Esophagus (tissue), 2 donors: ENCODE results near the gene NOL4L. TPM values are rescaled to one million over a fixed set of nuclear protein-coding genes. Genes with fewer than 3 reads are reported as not detected.

Source experiments
- H3K27ac ChIP-seq, 2 donors: one replicate each; pipeline ENCODE4 v1.5.1; 2013; ENCODE audit warnings: low read depth in 2 of 2, mild to moderate bottlenecking in 2 of 2, inconsistent platforms in 1 of 2, low read length in 1 of 2, moderate library complexity in 1 of 2
- H3K27me3 ChIP-seq, 2 donors: one replicate each; pipeline ENCODE4 v1.6.1; 2013; ENCODE audit warnings: low read length in 2 of 2, control low read depth in 1 of 2, mild to moderate bottlenecking in 1 of 2; ENCODE audit not compliant: insufficient read depth in 2 of 2, control insufficient read depth in 1 of 2
- H3K36me3 ChIP-seq, 2 donors: one replicate each; pipeline ENCODE4 v1.6.1; 2013; ENCODE audit warnings: low read length in 1 of 2; ENCODE audit not compliant: control insufficient read depth in 2 of 2, insufficient read depth in 2 of 2
- H3K4me1 ChIP-seq, 2 donors: one replicate each; pipeline ENCODE4 v1.6.1; 2013; ENCODE audit warnings: low read length in 1 of 2; ENCODE audit not compliant: control insufficient read depth in 2 of 2, insufficient read depth in 2 of 2
- H3K4me3 ChIP-seq, 2 donors: one replicate each; pipeline ENCODE4 v1.5.1; 2013; ENCODE audit warnings: low read length in 2 of 2, mild to moderate bottlenecking in 2 of 2, low read depth in 1 of 2, moderate library complexity in 1 of 2
- H3K9me3 ChIP-seq, 2 donors: one replicate each; pipeline ENCODE4 v1.6.1; 2013; ENCODE audit warnings: mild to moderate bottlenecking in 2 of 2, low read depth in 1 of 2, low read length in 1 of 2, moderate library complexity in 1 of 2; ENCODE audit not compliant: control insufficient read depth in 2 of 2, insufficient read depth in 1 of 2
- WGBS, 2 donors: extraction: QIAGEN DNeasy Blood & Tissue Kit; methylation state at CpG; one replicate each; pipeline ENCODE4 v1.1.7; 2013; 5-methylcytosine and 5-hydroxymethylcytosine counted together
- polyA plus RNA-seq, 2 donors: library from polyadenylated mRNA; stranded (reverse); fragments of 200-250 nt; gene quantifications; one replicate each; pipeline ENCODE4 v1.2.3, GENCODE V29; 2013
- donor health status: healthy with polysubstance abuse.
- donor health status: Bipolar disorder and iron deficiency.

NOL4L gene
- polyA plus RNA-seq, 2 donors: 1.1 to 1.2 TPM

GRCh38 chr20:32439132-32439829, 145.9 kb downstream of the NOL4L start:
- Histone ChIP-seq H3K4me3 (no peak overlapping the region), H3K27ac (no peak overlapping the region), H3K36me3 (peaks cover 21 to 37% of the 10 kb centered on the region in 2 donors), H3K27me3 (no peaks in the 10 kb centered on the region), H3K9me3 (no peaks in the 10 kb centered on the region), H3K4me1 (no peaks in the 10 kb centered on the region)
- WGBS, 2 donors: 85 to 86% methylated on average over 11 of the region's 11 CpGs

- no peaks in the 10 kb centered on the region for H3K9me3 ChIP-seq
- H3K4me1 ChIP-seq: no peaks in the 10 kb centered on the region
- H3K36me3 ChIP-seq: peaks cover 28 to 41% of the 10 kb centered on the region in 2 donors
- H3K27me3 ChIP-seq: no peaks in the 10 kb centered on the region
- no peak overlapping the region for H3K27ac ChIP-seq
- H3K4me3 ChIP-seq: no peak overlapping the region
- WGBS, 2 donors: 88 to 93% methylated on average over 8 of the region's 8 CpGs
These were observed 146.7 kb downstream of the NOL4L start for GRCh38 chr20:32438331-32438858.

GRCh38 chr20:32437391-32438074, 147.6 kb downstream of the NOL4L start:
- no peak overlapping the region for H3K4me3 ChIP-seq
- H3K27me3 ChIP-seq: no peaks in the 10 kb centered on the region
- WGBS, 2 donors: 79 to 80% methylated on average over 5 of the region's 5 CpGs
- no peaks in the 10 kb centered on the region for H3K9me3 ChIP-seq
- H3K4me1 ChIP-seq: no peaks in the 10 kb centered on the region
- H3K27ac ChIP-seq: no peak overlapping the region
- peaks cover 33 to 44% of the 10 kb centered on the region in 2 donors for H3K36me3 ChIP-seq

DNA sequence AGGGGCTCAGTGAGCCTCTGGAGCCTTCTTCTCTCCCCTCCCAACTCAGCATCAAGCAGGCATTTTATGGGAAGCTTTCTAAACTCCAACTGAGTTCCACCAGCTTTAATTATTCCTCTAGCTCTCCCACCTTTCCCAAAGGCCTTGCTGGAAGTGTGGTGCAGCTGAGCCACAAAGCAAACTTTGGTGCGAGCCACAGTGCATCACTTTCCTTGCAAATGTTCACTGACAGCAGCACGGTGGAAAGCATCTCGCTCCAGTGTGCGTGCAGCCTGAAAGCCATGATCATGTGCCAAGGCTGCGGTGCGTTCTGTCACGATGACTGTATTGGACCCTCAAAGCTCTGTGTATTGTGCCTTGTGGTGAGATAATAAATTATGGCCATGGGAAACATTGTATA, 148.2 kb downstream of the NOL4L start:
- Histone ChIP-seq H3K36me3 (peaks cover 37 to 44% of the 10 kb centered on the region in 2 donors), H3K27ac (no peak overlapping the region), H3K27me3 (no peaks in the 10 kb centered on the region), H3K9me3 (no peaks in the 10 kb centered on the region), H3K4me1 (no peaks in the 10 kb centered on the region), H3K4me3 (no peak overlapping the region)
- WGBS, 2 donors: 94 to 97% methylated on average over 7 of the region's 7 CpGs

DNA sequence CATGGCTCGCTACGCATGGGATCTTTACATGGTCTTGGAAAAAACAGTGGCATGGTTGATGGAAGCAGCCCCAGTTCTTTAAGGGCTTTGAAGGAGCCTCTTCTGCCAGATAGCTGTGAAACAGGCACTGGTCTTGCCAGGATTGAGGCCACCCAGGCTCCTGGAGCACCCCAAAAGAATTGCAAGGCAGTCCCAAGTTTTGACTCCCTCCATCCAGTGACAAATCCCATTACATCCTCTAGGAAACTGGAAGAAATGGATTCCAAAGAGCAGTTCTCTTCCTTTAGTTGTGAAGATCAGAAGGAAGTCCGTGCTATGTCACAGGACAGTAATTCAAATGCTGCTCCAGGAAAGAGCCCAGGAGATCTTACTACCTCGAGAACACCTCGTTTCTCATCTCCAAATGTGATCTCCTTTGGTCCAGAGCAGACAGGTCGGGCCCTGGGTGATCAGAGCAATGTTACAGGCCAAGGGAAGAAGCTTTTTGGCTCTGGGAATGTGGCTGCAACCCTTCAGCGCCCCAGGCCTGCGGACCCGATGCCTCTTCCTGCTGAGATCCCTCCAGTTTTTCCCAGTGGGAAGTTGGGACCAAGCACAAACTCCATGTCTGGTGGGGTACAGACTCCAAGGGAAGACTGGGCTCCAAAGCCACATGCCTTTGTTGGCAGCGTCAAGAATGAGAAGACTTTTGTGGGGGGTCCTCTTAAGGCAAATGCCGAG, 148.8 kb downstream of the NOL4L start:
- H3K27ac ChIP-seq: no peak overlapping the region
- no peak overlapping the region for H3K4me3 ChIP-seq
- H3K9me3 ChIP-seq: no peaks in the 10 kb centered on the region
- 97% methylated on average over 11 of the region's 11 CpGs for WGBS, 2 donors
- no peaks in the 10 kb centered on the region for H3K27me3 ChIP-seq
- H3K36me3 ChIP-seq: peaks cover 37 to 46% of the 10 kb centered on the region in 2 donors
- H3K4me1 ChIP-seq: no peaks in the 10 kb centered on the region

- H3K36me3 ChIP-seq: peaks cover 37 to 48% of the 10 kb centered on the region in 2 donors
- WGBS, 2 donors: 96 to 97% methylated on average over 12 of the region's 12 CpGs
- no peaks in the 10 kb centered on the region for H3K4me1 ChIP-seq
- no peaks in the 10 kb centered on the region for H3K27me3 ChIP-seq
- H3K27ac ChIP-seq: no peak overlapping the region
- H3K4me3 ChIP-seq: no peak overlapping the region
- H3K9me3 ChIP-seq: no peaks in the 10 kb centered on the region
These were observed 149.6 kb downstream of the NOL4L start for GRCh38 chr20:32435449-32436107.

DNA sequence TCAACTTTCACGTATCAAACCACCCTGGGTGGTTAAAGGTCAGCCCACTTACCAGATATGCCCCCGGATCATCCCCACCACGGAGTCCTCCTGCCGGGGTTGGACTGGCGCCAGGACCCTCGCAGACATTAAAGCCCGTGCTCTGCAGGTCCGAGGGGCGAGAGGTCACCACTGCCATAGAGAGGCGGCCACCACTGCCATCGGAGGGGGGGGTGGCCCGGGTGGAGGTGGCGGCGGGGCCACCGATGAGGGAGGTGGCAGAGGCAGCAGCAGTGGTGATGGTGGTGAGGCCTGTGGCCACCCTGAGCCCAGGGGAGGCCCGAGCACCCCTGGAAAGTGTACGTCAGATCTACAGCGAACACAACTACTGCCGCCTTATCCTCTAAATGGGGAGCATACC, 150.7 kb downstream of the NOL4L start:
- peaks cover 37 to 51% of the 10 kb centered on the region in 2 donors for H3K36me3 ChIP-seq
- H3K4me1 ChIP-seq: no peaks in the 10 kb centered on the region
- no peaks in the 10 kb centered on the region for H3K27me3 ChIP-seq
- no peaks in the 10 kb centered on the region for H3K9me3 ChIP-seq
- WGBS, 2 donors: 90% methylated on average over 19 of the region's 19 CpGs
- H3K4me3 ChIP-seq: no peak overlapping the region
- no peak overlapping the region for H3K27ac ChIP-seq

DNA sequence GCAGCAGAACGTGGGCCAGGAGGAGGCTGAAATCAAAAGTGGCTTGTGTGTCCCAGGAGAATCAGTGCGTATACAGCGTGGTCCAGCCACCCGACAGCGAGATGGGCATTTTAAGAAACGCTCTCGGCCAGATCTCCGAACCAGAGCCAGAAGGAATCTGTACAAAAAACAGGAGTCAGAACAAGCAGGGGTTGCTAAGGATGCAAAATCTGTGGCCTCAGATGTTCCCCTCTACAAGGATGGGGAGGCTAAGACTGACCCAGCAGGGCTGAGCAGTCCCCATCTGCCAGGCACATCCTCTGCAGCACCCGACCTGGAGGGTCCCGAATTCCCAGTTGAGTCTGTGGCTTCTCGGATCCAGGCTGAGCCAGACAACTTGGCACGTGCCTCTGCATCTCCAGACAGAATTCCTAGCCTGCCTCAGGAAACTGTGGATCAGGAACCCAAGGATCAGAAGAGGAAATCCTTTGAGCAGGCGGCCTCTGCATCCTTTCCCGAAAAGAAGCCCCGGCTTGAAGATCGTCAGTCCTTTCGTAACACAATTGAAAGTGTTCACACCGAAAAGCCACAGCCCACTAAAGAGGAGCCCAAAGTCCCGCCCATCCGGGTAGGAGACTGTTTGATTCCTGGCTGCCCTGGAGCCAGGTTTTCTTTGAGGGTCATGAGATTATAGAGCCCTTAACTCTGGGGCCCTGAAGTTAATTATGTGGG, 151.7 kb downstream of the NOL4L start:
- H3K4me3 ChIP-seq: no peak overlapping the region
- WGBS, 2 donors: 81 to 82% methylated on average over 20 of the region's 20 CpGs

DNA sequence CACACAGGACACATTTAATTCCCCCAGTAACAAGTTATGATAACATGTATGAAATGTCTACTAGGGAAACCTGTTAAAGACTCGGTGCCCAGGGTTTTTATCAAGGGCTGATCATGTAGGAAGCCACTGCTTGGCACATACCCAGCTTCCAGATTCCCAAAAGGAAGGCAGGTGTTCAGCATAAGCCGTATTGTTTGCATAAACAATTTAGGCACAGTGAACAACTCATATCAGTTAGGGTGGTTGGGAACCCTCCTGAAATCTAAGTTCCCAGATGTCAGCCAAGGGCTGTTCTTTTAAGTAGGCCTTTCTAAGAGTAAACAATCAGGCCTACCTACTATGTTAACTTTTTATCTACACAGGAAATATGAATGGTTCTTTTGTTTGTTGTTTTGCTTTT, 152.9 kb downstream of the NOL4L start:
- no peaks in the 10 kb centered on the region for H3K4me1 ChIP-seq
- no peak overlapping the region for H3K4me3 ChIP-seq
- no peaks in the 10 kb centered on the region for H3K27me3 ChIP-seq
- H3K27ac ChIP-seq: no peak overlapping the region
- no peaks in the 10 kb centered on the region for H3K9me3 ChIP-seq
- WGBS, 2 donors: 54 to 66% methylated on average over 2 of the region's 2 CpGs
- peaks cover 36 to 56% of the 10 kb centered on the region in 2 donors for H3K36me3 ChIP-seq

More for the DNA sequence above, 151.7 kb downstream of the NOL4L start:
- Histone ChIP-seq H3K27me3 (no peaks in the 10 kb centered on the region), H3K9me3 (no peaks in the 10 kb centered on the region), H3K36me3 (peaks cover 35 to 53% of the 10 kb centered on the region in 2 donors), H3K4me1 (no peaks in the 10 kb centered on the region), H3K27ac (no peak overlapping the region)
